Mesendoderm (in vitro differentiated cells): ENCODE measurements around the gene HORMAD2.

Experiments used
- DNase-seq: peaks from one replicate; pipeline ENCODE4 v3.0.0; 2013
- H2AK5ac ChIP-seq: 2 replicates; pipeline ENCODE4 v1.6.1; 2013; ENCODE audit warnings: low read length, inconsistent platforms
- H2BK120ac ChIP-seq: 2 replicates; pipeline ENCODE4 v1.6.1; 2013; ENCODE audit warnings: low read depth, mild to moderate bottlenecking, low read length, moderate library complexity, mixed read lengths
- H2BK15ac ChIP-seq: replicated peaks from 2 replicates; pipeline ENCODE4 v1.6.1; 2013; ENCODE audit warnings: low read depth, mild to moderate bottlenecking, moderate library complexity
- H2BK5ac ChIP-seq: 2 replicates; pipeline ENCODE4 v1.6.1; 2013; ENCODE audit warnings: low read length, inconsistent platforms
- H3K18ac ChIP-seq: 2 replicates; pipeline ENCODE4 v1.6.1; 2013; ENCODE audit warnings: mild to moderate bottlenecking, low read length, mixed read lengths
- H3K23ac ChIP-seq: one replicate; pipeline ENCODE4 v1.6.1; 2013; ENCODE audit warnings: low read length
- H3K27ac ChIP-seq: 2 replicates; pipeline ENCODE4 v1.5.1; 2013; ENCODE audit warnings: low read depth, mild to moderate bottlenecking, inconsistent platforms, low read length, moderate library complexity
- H3K27me3 ChIP-seq: 2 replicates; pipeline ENCODE4 v1.6.1; 2013; ENCODE audit warnings: low read length, control low read depth, mild to moderate bottlenecking, inconsistent platforms; ENCODE audit not compliant: insufficient read depth, poor library complexity
- H3K36me3 ChIP-seq: 2 replicates; pipeline ENCODE4 v1.6.1; 2013; ENCODE audit warnings: low read length, inconsistent platforms; ENCODE audit not compliant: control insufficient read depth, insufficient read depth
- H3K4ac ChIP-seq: one replicate; pipeline ENCODE4 v1.6.1; 2013; ENCODE audit warnings: low read depth, mild to moderate bottlenecking, low read length, moderate library complexity
- H3K4me1 ChIP-seq: 2 replicates; pipeline ENCODE4 v1.6.1; 2013; ENCODE audit warnings: low read depth, low read length, inconsistent platforms; ENCODE audit not compliant: control insufficient read depth
- H3K4me2 ChIP-seq: 2 replicates; pipeline ENCODE4 v1.6.1; 2013; ENCODE audit warnings: low read length
- H3K4me3 ChIP-seq: 2 replicates; pipeline ENCODE4 v1.5.1; 2013; ENCODE audit warnings: mild to moderate bottlenecking, low read length
- H3K56ac ChIP-seq: one replicate; pipeline ENCODE4 v1.6.1; 2013; ENCODE audit warnings: low read length
- H3K79me1 ChIP-seq: 2 replicates; pipeline ENCODE4 v1.6.1; 2013; ENCODE audit warnings: low read length, inconsistent platforms
- H3K79me2 ChIP-seq: 2 replicates; pipeline ENCODE4 v1.6.1; 2013; ENCODE audit warnings: mild to moderate bottlenecking, low read length; ENCODE audit not compliant: control insufficient read depth, insufficient read depth
- H3K9ac ChIP-seq: 2 replicates; pipeline ENCODE4 v1.6.1; 2013; ENCODE audit warnings: low read length, inconsistent platforms
- H4K5ac ChIP-seq: one replicate; pipeline ENCODE4 v1.6.1; 2013; ENCODE audit warnings: low read length
- H4K8ac ChIP-seq: one replicate; pipeline ENCODE4 v1.6.1; 2013; ENCODE audit warnings: low read depth, mild to moderate bottlenecking, control low read depth, low read length, moderate library complexity
- WGBS: extraction: QIAGEN DNeasy Blood & Tissue Kit; methylation state at CpG from one replicate; pipeline ENCODE4 v1.1.7; 2013; ENCODE audit warnings: low lambda C conversion rate, missing lambda C conversion rate; ENCODE audit not compliant: insufficient coverage; ENCODE audit errors: extremely low coverage; 5-methylcytosine and 5-hydroxymethylcytosine counted together

HORMAD2 gene

GRCh38 chr22:30205281-30206115 is 125.2 kb downstream of the HORMAD2 start:
- H3K79me1 ChIP-seq: no peaks in the 10 kb centered on the region
- no peak overlapping the region for H4K8ac ChIP-seq
- H2BK15ac ChIP-seq: no peak overlapping the region
- no peak overlapping the region for H2BK5ac ChIP-seq
- H3K4me2 ChIP-seq: no peak overlapping the region
- H3K4me1 ChIP-seq: no peaks in the 10 kb centered on the region
- H3K4ac ChIP-seq: no peak overlapping the region
- H3K23ac ChIP-seq: no peak overlapping the region
- no peaks in the 10 kb centered on the region for H3K79me2 ChIP-seq
- no peak overlapping the region for H2AK5ac ChIP-seq
- H3K18ac ChIP-seq: no peak overlapping the region
- DNase-seq: peak; percentile 53
- H3K56ac ChIP-seq: no peak overlapping the region
- no peak overlapping the region for H3K4me3 ChIP-seq
- no peak overlapping the region for H2BK120ac ChIP-seq
- no peaks in the 10 kb centered on the region for H3K27me3 ChIP-seq
- no CpG with 5 or more reads among the region's 25 CpGs for WGBS
- H3K27ac ChIP-seq: no peak overlapping the region
- H3K36me3 ChIP-seq: no peaks in the 10 kb centered on the region
- H4K5ac ChIP-seq: no peak overlapping the region
- H3K9ac ChIP-seq: no peak overlapping the region

GRCh38 chr22:30206944-30207343 is 126.7 kb downstream of the HORMAD2 start:
- Histone ChIP-seq H3K4ac (no peak overlapping the region), H3K56ac (no peak overlapping the region), H3K4me1 (no peaks in the 10 kb centered on the region), H2BK15ac (no peak overlapping the region), H3K27me3 (no peaks in the 10 kb centered on the region), H3K18ac (no peak overlapping the region), H3K79me1 (no peaks in the 10 kb centered on the region), H3K27ac (no peak overlapping the region), H3K4me2 (no peak overlapping the region), H4K8ac (no peak overlapping the region), H2BK5ac (no peak overlapping the region), H3K9ac (no peak overlapping the region), H3K36me3 (no peaks in the 10 kb centered on the region), H4K5ac (no peak overlapping the region), H3K4me3 (no peak overlapping the region), H2AK5ac (no peak overlapping the region), H2BK120ac (no peak overlapping the region), H3K23ac (no peak overlapping the region), H3K79me2 (no peaks in the 10 kb centered on the region)
- WGBS: no CpG with 5 or more reads among the region's 16 CpGs
- peak; percentile 88 for DNase-seq

- Histone ChIP-seq H4K8ac (no peak overlapping the region), H2AK5ac (no peak overlapping the region), H3K9ac (no peak overlapping the region), H3K18ac (no peak overlapping the region), H3K79me1 (no peaks in the 10 kb centered on the region), H4K5ac (no peak overlapping the region), H2BK120ac (no peak overlapping the region), H2BK5ac (no peak overlapping the region), H3K4ac (no peak overlapping the region), H3K4me1 (no peaks in the 10 kb centered on the region), H3K4me3 (no peak overlapping the region), H2BK15ac (no peak overlapping the region), H3K27ac (no peak overlapping the region), H3K36me3 (no peaks in the 10 kb centered on the region), H3K27me3 (no peaks in the 10 kb centered on the region), H3K4me2 (no peak overlapping the region), H3K79me2 (no peaks in the 10 kb centered on the region), H3K56ac (peak overlapping the region; percentile 54), H3K23ac (no peak overlapping the region)
- peak; percentile 53 for DNase-seq
- WGBS: no CpG with 5 or more reads among the region's 26 CpGs
Measured at GRCh38 chr22:30208631-30209603, 128.7 kb downstream of the HORMAD2 start.

GRCh38 chr22:30209642-30210041 is 129.4 kb downstream of the HORMAD2 start:
- Histone ChIP-seq H3K4me2 (no peak overlapping the region), H3K9ac (no peak overlapping the region), H3K18ac (no peak overlapping the region), H3K79me1 (no peaks in the 10 kb centered on the region), H3K4me1 (no peaks in the 10 kb centered on the region), H2BK120ac (no peak overlapping the region), H3K4me3 (no peak overlapping the region), H3K36me3 (no peaks in the 10 kb centered on the region), H3K27me3 (no peaks in the 10 kb centered on the region), H3K27ac (no peak overlapping the region), H3K4ac (no peak overlapping the region), H4K8ac (no peak overlapping the region), H2AK5ac (no peak overlapping the region), H4K5ac (no peak overlapping the region), H3K23ac (no peak overlapping the region), H2BK15ac (no peak overlapping the region), H3K79me2 (no peaks in the 10 kb centered on the region), H2BK5ac (no peak overlapping the region), H3K56ac (no peak overlapping the region)
- WGBS: no CpG with 5 or more reads among the region's 6 CpGs
- no peak for DNase-seq

GRCh38 chr22:30210235-30210909 is 130.1 kb downstream of the HORMAD2 start:
- DNase-seq: peak; percentile 43
- no CpG with 5 or more reads among the region's 19 CpGs for WGBS
- Histone ChIP-seq H4K5ac (no peak overlapping the region), H3K18ac (no peak overlapping the region), H3K79me1 (no peaks in the 10 kb centered on the region), H3K4me3 (no peak overlapping the region), H3K4me2 (no peak overlapping the region), H3K27ac (no peak overlapping the region), H3K56ac (no peak overlapping the region), H3K79me2 (no peaks in the 10 kb centered on the region), H3K4ac (no peak overlapping the region), H3K9ac (no peak overlapping the region), H4K8ac (no peak overlapping the region), H2BK15ac (no peak overlapping the region), H3K23ac (no peak overlapping the region), H2AK5ac (no peak overlapping the region), H2BK5ac (no peak overlapping the region), H2BK120ac (no peak overlapping the region), H3K36me3 (no peaks in the 10 kb centered on the region), H3K27me3 (no peaks in the 10 kb centered on the region), H3K4me1 (no peaks in the 10 kb centered on the region)
